ENCODE measurements around the gene PLPPR3. TPM values are rescaled to one million over a fixed set of nuclear protein-coding genes. Genes with fewer than 3 reads are reported as not detected.

Gene PLPPR3
- total and polyA plus RNA-seq, 10 of the 15 experiments (the other 5 are each of a cell fraction or from before 2014, with no cell fraction given), result 0.07 TPM; not detected in 9

GRCh38 chr19:789701-790060 is 32.1 kb downstream of the PLPPR3 start:
- in situ Hi-C loops (cut with MboI), result no loop called here

More at GRCh38 chr19:789701-790060, 32.1 kb downstream of the PLPPR3 start:
- no peaks in the 10 kb centered on the region; a peak in 1 of 4 replicates for H3K27me3 ChIP-seq (replicated peaks in 1 of 2; ENCODE audit: control insufficient read depth in 2 of 2, insufficient read depth in 2 of 2, low read length in 1 of 2)
- H3K4me2 ChIP-seq (ENCODE audit: control insufficient read depth, insufficient read depth), result no peak overlapping the region
- WGBS (ENCODE audit: insufficient coverage, insufficient replicate concordance, low lambda C conversion rate, missing lambda C conversion rate), result 74% methylated on average over 9 of the region's 9 CpGs
- RAD21 ChIA-PET (ENCODE audit: unreplicated experiment), result no interaction called here
- CTCF ChIA-PET, result no interaction called here
- POLR2A ChIA-PET, result no interaction called here
- H3K79me2 ChIP-seq (ENCODE audit: control insufficient read depth, insufficient read depth, low read length), result no peaks in the 10 kb centered on the region
- H2AFZ ChIP-seq (ENCODE audit: control insufficient read depth, low read depth, low read length), result no peak overlapping the region
- no peak for DNase-seq (ENCODE audit: low read depth, low spot score)
- SMC1A ChIA-PET (ENCODE audit: uncharacterized antibody, unreplicated experiment), result no interaction called here
- intact Hi-C loops (cut with micrococcal nuclease; ENCODE audit: unreplicated experiment), result no loop called here
- no peak for ATAC-seq
- H4K20me1 ChIP-seq (ENCODE audit: control insufficient read depth, insufficient read depth), result no peaks in the 10 kb centered on the region
- H3K4me1 ChIP-seq (ENCODE audit: control insufficient read depth, insufficient read depth, low read length), result no peaks in the 10 kb centered on the region
- no TSS peak for BruUV-seq (replicated peaks)
- H3K9me3 ChIP-seq (replicated peaks; ENCODE audit: control insufficient read depth, insufficient read depth, low read length), result no peaks in the 10 kb centered on the region
- H3K4me3 ChIP-seq, result no peak overlapping the region
- H3K9ac ChIP-seq (ENCODE audit: control insufficient read depth, insufficient read depth, low read length), result no peak overlapping the region
- TF ChIP-seq TCF12 (IDR thresholded peaks at IDR 0.05; ENCODE audit: low read depth, low read length) (no peak), ZSCAN29 (IDR thresholded peaks at IDR 0.05) (no peak), EGR1 (IDR thresholded peaks at IDR 0.05; ENCODE audit: borderline replicate concordance in 1 of 2, low read depth in 2 of 2, low read length in 2 of 2) (no peak), BCL3 (IDR thresholded peaks at IDR 0.05; ENCODE audit: borderline replicate concordance, insufficient read depth, low read depth, low read length, poor library complexity, severe bottlenecking) (no peak), BCLAF1 (IDR thresholded peaks at IDR 0.05) (no peak), ZNF217 (IDR thresholded peaks at IDR 0.05) (no peak), PAX5 (IDR thresholded peaks at IDR 0.05; ENCODE audit: borderline replicate concordance, low read depth, low read length) (no peak), PML (IDR thresholded peaks at IDR 0.05; ENCODE audit: low read length) (no peak), CREM (IDR thresholded peaks at IDR 0.05; ENCODE audit: low read depth) (no peak), MAX (IDR thresholded peaks at IDR 0.05; ENCODE audit: low read depth, low read length) (no peak), YBX1 (IDR thresholded peaks at IDR 0.05) (no peak), EED (IDR thresholded peaks at IDR 0.05; ENCODE audit: low read depth) (no peak), PBX3 (IDR thresholded peaks at IDR 0.05; ENCODE audit: insufficient replicate concordance, low read depth, low read length) (no peak), IKZF2 (IDR thresholded peaks at IDR 0.05) (no peak), SMC3 (IDR thresholded peaks at IDR 0.05; ENCODE audit: borderline replicate concordance, low read length) (no peak)
- no peak for FAIRE-seq
- no peak overlapping the region for H3K27ac ChIP-seq (ENCODE audit: control insufficient read depth, insufficient read depth)
- H3K36me3 ChIP-seq (ENCODE audit: control insufficient read depth in 2 of 2, insufficient read depth in 2 of 2, low read length in 1 of 2), result no peaks in the 10 kb centered on the region

All from GM12878 (cell line).